Stimulated activated CD8-positive, alpha-beta memory T cell treated with anti-CD3 and anti-CD28 coated beads, Interleukin-15, amount 100 ng/mL, for 1 hour (primary cell): ENCODE data around the gene CNEP1R1.
"Not testable (repeated sequence)": the region's sequence is repeated elsewhere in the genome, so short reads cannot be mapped to it uniquely, and the experiment has no call there.

ENCODE experiments used
- DNase-seq: peaks from one replicate; pipeline ENCODE4 v3.0.0-alpha.2; 2020; ENCODE audit warnings: low read depth

Gene CNEP1R1, protein sequence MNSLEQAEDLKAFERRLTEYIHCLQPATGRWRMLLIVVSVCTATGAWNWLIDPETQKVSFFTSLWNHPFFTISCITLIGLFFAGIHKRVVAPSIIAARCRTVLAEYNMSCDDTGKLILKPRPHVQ

DNA sequence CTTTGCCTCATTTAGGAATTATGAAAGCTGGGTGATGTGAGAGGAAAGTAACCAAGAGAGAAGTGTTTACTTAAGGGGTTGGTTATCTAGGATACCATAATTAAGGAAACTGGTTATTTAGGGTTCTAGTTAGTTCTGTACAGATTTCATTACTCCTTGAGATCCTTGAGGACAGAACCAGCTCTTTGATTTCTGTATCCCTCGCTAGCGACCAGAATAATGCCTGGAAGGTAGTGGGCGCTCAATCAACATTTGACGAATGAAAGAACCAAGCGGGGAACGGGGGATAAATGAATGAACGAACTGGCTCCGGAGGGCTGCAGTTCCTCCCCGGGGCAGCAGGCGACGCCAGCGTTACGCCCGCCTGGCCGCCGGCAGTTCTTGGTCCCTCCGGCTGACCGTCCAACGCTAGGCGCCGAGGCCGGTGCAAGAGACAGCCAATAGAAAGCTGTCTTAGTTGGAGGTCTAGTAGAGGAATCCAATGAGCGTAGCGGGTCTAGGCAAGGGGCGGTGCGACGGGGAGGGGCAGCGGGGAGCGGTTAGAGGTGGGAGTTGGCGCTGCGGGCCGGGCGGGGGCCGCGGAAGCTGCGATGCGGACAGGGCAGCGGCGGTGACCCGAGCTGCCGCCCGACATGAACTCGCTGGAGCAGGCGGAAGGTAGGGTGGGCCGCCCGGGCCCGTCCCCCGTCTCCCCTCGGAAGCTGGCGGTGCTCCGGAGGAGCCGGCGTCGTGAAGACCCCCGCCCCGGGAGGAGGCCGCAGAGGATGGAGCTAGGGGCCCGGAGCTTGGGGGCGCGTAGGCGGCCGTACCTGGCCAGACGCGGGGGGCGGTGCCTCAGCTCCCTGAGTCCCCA is at the start of gene CNEP1R1:
CNEP1R1 (plus strand) TSS at position 542 of the 853 bp plus-strand sequence; CDS start at position 633, 91 bp downstream.
- DNase-seq: peak; percentile 78

DNA sequence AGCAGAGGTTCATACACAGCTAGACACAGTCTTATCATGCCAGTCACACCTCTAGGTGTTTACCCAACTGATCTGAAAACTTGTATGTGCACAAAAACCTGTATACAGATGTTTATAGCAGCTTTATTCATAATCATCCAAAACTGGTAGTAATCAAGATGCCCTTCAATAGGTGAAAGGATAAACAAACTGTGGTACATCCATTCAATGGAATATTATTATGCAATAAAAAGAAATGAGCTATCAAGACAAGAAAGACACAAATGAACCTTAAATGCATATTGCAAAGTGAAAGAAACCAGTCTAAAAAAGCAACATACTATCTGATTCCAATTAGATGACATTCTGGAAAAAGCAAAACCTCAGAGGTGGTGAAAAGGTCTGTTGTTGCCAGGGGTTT is 47.6 kb upstream of the CNEP1R1 start:
- no peak for DNase-seq

DNA sequence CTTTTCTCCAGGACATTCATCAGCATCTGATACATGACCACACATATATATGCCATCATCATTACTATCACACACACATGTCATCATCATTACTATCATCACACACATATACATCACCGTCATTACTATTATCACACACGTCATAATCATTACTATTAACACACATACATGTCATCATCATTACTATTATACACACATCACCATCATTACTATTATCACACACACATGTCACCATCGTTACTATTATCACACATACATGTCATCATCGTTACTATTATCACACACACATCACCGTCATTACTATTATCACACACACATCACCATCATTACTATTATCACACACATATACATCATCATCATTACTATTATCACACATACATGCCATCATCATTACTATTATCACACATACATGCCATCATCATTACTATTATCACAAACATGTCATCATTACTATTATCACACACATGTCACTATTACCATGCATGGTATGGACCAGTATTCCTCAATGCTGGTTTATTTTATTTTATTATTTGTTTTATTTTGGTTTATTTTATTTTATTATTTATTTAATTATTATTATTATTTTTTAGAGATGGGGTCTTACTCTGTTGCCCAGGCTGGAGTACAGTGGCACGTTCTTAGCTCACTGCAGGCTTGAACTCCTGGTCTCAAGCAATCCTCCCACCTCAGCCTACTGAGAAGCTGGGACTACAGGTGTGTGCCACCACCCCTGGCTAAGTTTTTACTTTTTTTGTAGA is 46.3 kb upstream of the CNEP1R1 start:
- DNase-seq: no peak

DNA sequence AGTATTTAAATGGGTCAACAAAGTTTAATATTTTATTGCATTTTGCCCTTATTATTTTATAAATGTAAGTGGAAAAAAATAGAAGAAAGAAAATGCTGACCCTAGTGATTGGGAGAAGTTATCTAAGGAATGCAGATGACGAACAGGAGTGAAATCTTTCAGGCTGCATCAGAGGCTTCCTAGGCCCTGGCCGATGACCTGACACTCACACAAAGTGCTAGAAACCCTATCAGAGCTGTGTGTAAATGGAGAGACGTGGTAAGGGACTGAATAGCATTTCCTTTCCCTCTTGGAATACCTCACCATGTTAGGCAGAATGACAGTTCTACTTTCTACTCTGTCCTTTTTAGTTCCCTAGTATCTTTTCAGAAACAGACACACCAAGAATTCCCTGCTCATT is 44.9 kb upstream of the CNEP1R1 start:
- no peak for DNase-seq

DNA sequence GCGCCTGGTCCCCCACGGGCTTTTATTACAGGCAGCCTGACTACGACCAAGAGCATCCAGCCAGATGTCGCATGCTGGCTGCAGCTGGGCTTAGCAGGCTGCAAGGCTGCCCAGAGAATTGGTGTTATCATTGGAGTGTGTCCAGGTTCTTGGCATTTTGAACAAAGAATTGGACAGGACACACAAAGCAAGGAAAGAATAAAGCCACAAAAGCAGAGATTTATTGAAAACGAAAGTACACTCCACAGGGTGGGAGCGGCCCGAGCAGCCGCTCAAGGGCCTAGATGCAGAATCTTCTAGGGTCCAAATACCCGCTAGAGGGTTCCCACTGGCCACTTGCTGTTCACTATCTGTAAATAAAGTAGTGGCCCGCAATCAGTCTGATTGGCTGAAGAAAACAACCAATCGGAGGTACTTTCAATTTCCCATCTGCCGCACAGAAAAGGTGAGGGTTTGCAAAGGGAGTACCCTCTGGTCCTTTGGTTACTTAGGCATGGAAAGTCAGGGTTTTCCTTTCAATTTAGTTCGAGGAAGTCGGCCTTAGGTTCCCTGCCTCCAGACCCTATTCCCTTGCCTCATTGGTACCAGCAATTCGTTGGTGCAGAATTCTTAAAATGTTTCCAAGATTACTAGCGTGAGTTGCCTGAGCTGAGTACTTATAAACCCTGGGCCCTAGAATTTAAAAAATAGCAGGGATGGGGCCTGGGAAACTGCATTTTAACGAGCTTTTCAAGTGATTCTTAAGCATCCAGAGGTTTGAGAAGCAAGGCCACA is 38.5 kb upstream of the CNEP1R1 start:
- DNase-seq: no peak

DNA sequence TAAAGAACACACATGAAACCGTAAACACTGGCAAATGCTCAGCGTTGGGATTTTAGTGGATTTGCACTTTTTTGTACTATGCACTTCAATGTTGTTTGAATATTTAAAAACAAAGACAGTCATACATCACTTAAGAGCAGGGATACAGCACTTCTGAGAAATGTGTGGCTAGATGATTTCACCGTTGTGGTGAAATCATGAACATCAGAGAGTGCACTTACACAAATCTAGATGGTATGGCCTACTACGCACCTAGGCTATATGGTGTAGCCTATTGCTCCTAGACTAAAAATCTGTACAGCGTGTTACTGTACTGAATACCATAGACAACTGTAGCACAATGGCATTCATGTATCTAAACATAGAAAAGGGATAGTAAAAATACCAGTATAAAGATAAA is 37.6 kb upstream of the CNEP1R1 start:
- no peak for DNase-seq

DNA sequence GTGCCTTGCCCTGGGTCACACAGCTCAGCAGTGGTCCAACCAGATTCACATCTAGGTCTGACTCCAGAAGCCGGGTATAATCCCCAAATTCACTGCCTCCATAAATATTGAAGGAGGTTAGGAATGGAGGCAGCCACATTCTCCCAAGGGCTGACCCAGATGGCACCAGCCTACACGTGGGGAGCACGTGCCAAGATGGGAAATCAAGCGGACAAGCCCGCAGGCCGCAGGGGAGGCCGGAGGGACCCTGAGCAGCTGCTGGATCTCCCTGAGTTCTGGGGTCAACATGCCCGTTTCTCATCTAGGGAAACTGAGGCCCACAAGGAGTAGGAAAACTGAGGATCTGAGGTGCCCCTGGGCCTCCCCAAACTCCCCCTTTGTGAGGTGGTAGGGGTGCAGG is 32.2 kb upstream of the CNEP1R1 start:
- no peak for DNase-seq

DNA sequence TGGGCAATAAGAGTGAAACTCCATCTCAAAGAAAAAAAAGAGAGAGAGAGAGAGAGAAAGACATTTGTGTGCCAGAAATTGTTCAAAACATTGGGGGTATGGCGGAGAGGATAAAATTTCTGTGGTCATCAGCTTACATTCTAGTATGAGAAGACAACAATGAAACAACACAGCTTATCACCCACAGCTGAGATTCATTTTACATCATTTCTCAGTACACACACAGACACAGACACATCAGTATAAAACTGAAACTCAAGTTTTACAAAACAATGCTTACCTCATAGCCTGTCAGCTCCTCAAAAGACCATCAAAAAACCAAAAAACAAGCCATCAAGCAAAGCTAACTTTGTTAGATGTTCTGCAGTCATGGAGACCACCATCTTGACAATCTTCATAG is 31.4 kb upstream of the CNEP1R1 start:
- DNase-seq: no peak

DNA sequence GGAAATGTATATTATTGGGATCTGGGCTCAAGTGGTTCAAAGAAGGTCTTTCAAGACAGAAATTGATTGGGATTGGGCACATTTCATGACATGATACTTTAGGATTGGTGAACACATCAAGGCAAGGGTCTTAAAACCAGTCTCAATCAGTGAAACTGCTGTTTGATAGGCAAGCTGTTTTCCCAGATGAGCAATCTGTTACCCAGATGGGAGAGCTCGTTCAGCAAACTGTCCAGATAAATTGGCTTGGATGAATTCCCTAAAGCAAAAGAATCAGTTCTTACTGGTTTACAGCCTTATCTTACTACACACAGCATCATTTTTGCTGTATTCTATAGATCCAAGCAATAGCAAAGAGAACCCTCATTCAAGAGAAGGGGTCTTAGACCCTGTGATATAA is 31.0 kb upstream of the CNEP1R1 start:
- DNase-seq: no peak

DNA sequence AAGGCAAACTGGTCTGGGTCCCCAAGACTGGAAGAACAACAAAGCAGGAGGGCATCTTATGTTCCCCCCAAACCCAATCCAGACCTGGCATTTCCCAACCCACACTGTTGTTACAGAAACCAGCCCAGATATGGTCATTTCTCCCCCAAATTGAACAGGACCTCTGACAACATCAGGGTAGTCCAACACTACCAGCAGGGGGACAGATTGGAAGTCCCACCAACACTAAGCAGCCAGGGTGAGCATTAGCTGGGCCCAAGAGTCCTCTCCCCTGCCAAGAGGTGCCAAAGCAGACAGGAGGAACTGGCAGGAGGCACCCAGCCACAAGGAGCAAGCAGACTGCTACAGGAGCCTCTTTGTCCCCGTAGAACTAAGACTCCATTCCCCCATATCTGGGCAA is 29.3 kb upstream of the CNEP1R1 start:
- DNase-seq: no peak

DNA sequence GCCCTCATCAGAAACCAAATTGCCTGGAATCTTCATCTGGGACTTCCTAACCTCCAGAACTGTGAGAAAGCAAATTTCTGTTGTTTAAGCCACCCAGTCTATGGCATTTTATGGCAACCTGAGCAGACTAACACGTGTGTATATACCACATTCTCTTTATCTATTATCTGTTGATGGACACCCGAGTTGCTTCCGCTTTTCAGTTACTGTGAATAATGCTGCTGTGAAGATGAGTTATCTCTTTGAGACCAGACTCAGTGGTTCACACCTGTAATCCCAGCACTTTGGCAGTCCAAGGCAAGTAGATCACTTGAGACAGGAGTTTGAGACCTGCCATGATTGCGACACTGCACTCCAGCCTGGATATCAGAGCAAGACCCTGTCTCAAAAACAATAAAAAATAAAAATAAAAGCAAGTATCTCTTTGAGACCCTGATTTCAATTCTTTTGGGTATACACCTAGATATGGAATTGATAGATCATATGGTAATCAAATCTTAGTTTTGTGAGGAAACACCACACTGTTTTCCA is 27.2 kb upstream of the CNEP1R1 start:
- DNase-seq: no peak

DNA sequence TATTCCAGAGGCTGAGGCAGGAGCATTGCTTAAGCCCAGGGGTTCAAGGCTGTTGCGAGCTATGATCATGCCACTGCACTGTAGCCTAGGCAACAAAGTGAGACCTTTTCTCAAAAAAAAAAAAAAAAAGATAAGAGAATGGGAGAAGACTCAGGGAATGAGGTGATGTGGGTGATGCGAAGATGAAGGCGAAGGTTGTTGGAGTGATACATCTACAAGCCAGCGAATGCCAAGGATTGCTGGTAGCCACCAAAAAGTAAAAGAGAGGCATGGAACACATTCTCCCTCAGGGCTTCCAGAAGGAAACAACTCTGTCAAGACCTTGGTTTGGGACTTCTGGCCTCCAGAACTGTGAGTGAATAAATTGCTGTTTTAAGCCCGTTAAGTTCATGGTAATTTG is 26.0 kb upstream of the CNEP1R1 start:
- DNase-seq: no peak

DNA sequence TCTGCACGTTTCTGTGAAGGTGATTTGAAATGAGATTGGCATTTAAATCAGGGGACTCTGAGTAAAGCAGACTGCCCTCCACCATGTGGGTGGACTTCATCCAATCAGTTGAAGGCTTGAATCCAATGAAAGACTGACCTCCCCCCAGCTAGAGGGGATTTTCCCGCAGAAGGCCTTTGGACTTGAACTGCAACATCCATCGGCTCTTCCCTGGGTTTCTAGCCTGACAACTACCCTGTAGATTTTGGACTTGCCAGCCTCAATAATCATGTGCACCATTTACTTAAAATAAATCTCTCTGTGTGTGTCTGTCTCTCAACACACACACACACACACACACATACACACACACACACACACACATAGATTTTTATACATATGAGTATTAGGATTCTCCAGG is 23.9 kb upstream of the CNEP1R1 start:
- DNase-seq: no peak

DNA sequence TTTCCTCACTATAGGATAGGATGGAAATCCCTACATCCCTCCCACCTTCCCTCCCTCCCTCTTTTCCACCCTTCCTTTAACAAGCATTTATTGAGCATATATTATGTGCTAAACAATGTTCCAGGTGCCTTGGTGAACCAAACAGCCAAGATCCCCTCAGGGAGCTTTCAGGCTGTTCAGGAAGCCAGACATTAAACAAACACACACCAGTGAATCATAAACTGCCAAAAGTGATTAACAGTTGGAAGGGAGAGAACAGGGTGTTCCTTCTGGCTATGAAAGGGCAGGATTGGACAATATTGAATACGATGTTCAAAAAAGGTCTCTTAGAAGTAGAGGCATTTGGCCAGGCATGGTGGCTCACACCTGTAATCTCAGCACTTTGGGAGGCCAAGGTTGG is 22.8 kb upstream of the CNEP1R1 start:
- no peak for DNase-seq

DNA sequence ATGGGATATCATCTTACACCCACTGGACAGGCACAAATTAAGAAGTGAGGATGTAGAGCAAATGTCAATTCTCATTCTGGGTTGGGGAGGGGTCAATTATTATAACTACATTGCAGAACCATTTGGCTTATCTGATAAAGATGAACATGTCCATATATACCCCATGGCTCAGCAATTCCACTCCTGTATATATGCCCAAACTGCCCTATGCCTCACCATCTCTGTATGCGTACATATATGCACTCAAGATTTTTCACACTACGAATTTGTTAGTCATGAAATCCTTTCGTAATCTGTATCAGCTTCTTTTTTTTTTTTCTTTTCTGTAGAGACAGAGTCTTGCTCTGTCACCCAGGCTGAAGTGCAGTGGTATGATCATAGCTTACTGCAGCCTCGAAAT is 20.8 kb upstream of the CNEP1R1 start:
- DNase-seq: no peak

DNA sequence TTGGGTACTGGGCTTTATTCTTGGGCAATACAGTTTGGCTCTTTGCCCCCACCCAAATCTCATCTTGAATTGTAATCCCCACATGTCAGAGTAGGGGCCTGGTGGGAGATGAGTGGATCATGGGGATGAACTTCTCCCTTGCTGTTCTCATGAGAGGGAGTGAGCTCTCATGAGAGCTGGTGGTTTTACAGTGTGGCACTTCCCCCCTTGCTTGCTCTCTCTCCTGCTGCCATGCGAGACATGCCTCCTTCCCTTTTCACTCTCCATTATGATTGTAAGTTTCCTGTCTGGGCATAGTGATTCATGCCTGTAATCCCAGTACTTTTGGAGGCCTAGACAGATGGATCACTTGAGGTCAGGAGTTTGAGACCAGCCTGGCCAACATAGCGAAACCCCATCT is 18.1 kb upstream of the CNEP1R1 start:
- DNase-seq: no peak

DNA sequence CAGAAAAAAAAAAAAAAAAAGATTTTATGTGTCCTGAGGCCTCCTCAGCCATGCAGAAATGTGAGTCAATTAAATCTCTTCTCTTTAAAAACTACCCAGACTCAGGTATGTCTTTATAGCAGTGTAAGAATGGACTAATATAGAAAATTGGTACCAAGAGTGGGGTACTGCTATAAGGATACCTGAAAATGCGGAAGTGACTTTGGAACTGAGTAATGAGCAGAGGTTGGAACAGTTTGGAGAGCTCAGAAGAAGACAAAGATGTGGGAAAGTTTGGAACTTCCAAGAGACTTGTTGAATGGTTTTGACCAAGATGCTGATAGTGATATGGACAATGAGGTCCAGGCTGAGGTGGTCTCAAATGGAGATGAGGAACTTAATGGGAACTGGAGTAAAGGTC is 17.3 kb upstream of the CNEP1R1 start:
- no peak for DNase-seq

DNA sequence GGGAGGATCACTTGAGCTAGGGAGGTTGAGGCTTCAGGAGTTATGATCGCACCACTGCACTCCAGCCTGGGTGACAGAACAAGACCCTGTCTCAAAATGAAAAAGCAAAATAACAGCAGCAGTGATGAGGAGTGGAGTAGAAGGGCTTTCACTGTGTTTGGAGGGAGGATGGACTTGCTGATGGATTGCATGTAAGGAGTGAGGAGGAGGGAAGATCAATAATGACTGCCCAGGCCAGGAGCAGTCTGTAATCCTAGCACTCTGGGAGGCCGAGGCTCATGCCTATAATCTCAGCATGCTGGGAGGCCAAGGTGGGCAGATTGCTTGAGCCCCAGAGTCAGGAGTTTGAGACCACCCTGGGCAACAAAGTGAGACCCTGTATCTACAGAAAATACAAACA is 14.8 kb upstream of the CNEP1R1 start:
- no peak for DNase-seq

DNA sequence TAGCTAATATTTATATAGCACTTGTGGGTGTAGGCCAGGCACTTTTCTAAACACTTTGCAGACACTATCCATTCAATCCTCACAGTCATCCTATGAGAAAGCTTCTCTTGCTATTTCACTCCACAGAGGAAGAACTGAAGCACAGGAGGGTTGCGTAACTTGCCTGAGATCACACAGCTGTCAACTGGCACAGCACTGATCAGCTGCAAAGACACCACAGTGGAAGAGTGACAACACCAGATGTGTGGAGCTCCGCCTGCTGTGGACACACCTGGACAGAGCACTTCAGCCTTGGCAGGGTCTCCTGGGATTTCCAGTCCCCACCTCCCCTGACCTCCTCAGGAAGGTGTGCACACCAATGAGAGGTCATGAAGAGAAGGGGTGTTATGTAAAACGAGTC is 13.3 kb upstream of the CNEP1R1 start:
- no peak for DNase-seq

DNA sequence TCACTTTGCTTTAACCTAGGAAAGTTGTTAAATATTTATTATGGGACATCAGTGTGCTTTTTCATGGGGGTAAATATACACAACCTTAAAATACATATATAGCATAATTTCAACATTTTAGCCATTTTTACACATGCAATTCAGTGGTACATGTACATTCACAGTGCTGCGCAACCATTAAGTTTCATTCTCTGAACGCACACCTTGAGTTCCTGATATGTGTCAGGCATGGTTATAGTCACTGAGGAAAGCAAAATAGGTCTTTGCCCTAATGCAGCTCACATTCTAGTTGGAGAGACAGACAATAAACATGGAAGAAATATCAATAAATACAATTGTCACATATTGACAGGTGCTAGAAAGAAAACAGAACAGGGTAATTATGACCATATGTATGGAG is 12.8 kb upstream of the CNEP1R1 start:
- DNase-seq: no peak

DNA sequence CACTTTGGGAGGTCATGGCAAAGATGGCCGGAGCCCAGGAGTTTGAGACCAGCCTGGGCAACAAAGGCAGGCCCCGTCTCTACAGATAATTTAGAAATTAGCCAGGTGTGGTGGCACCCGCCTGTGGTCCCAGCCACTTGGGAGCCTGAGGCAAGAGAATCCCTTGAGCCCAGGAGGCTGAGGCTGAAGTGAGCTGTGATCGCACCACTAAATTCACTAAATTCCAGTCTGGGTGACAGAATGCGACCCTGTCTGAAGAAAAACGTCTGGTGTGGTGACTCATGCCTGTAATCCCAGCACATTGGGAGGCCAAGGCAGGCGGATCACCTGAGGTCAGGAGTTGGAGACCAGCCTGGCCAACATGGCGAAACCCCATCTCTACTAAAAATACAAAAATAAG is 10.8 kb upstream of the CNEP1R1 start:
- not testable (repeated sequence) for DNase-seq

DNA sequence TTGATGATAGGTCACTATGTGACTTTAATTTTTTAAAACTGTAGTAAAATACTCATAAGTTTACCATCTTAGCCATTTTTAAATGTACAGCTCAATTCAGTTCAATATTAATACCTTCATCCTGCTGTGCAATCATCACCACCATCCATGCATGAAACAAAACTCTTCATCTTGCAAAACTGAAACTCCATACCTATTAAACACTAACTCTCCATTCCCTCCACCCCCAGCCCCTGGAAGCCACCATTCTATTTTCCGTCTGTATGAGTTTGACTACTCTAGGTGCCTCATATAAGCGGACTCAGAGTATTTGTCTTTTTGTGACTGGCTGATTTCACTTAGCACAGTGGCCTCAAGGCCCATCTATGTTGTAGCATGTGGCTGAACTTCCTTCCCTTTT is 9.4 kb upstream of the CNEP1R1 start:
- DNase-seq: no peak
